Measurements from ENCODE around the gene SVIL.

DNA sequence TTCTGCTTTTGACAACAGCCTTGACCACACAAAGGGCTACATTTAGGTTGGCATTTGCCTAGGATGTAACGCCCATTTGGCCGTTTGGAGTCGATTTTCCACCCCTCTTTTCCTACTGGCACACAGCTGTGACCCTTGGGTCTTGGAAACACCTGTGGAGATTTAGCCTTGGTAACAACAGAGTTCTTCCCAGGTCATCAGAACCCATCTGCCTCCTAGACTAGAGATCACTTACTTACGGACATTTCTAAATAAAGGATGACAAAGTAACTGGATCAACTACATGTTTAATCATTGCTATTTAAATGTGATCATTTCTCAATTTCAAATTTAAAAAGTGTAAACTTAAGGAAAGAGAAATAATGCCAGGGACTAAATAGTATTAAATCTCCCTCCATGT is 42.0 kb upstream of the SVIL start:
- TF ChIP-seq POLR2AphosphoS5 (IDR thresholded peaks at IDR 0.05) = no peak
- TF ChIP-seq, protein P1, sequence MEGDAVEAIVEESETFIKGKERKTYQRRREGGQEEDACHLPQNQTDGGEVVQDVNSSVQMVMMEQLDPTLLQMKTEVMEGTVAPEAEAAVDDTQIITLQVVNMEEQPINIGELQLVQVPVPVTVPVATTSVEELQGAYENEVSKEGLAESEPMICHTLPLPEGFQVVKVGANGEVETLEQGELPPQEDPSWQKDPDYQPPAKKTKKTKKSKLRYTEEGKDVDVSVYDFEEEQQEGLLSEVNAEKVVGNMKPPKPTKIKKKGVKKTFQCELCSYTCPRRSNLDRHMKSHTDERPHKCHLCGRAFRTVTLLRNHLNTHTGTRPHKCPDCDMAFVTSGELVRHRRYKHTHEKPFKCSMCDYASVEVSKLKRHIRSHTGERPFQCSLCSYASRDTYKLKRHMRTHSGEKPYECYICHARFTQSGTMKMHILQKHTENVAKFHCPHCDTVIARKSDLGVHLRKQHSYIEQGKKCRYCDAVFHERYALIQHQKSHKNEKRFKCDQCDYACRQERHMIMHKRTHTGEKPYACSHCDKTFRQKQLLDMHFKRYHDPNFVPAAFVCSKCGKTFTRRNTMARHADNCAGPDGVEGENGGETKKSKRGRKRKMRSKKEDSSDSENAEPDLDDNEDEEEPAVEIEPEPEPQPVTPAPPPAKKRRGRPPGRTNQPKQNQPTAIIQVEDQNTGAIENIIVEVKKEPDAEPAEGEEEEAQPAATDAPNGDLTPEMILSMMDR (IDR thresholded peaks at IDR 0.05) = no peak
